Smooth muscle cell (in vitro differentiated cells): ENCODE data around the gene PIWIL4. TPM values are rescaled to one million over a fixed set of nuclear protein-coding genes. Genes with fewer than 3 reads are reported as not detected.

Source experiments
- DNase-seq: peaks from one replicate; lab custom pipeline; 2025; ENCODE audit not compliant: unreplicated experiment; lab: John Stamatoyannopoulos, UW
- H2AFZ ChIP-seq: fragments of 200-600 bp; sonication (generic); 2 replicates; pipeline ENCODE4 v1.6.0; 2016; ENCODE audit warnings: antibody characterized with exemption, low read depth, mild to moderate bottlenecking
- H3F3A ChIP-seq: fragments of 200-600 bp; sonication (generic); 2 replicates; pipeline ENCODE4 v1.6.0; 2017; ENCODE audit warnings: antibody characterized with exemption, low read depth
- H3K27ac ChIP-seq: fragments of 200-600 bp; sonication (generic); 2 replicates; pipeline ENCODE4 v1.5.1; 2016; ENCODE audit warnings: low read depth, mild to moderate bottlenecking
- H3K27me3 ChIP-seq: fragments of 200-600 bp; sonication (generic); 2 replicates; pipeline ENCODE4 v1.6.1; 2016; ENCODE audit warnings: low read depth, mild to moderate bottlenecking
- H3K36me3 ChIP-seq: fragments of 200-600 bp; sonication (generic); 2 replicates; pipeline ENCODE4 v1.5.1; 2016; ENCODE audit warnings: low read depth
- H3K4me1 ChIP-seq: fragments of 200-600 bp; sonication (generic); 2 replicates; pipeline ENCODE4 v1.5.1; 2016; ENCODE audit warnings: low read depth
- H3K4me2 ChIP-seq: fragments of 200-600 bp; sonication (generic); 2 replicates; pipeline ENCODE4 v1.6.0; 2016; ENCODE audit warnings: mild to moderate bottlenecking
- H3K4me3 ChIP-seq: fragments of 200-600 bp; sonication (generic); 2 replicates; pipeline ENCODE4 v1.5.1; 2016; ENCODE audit warnings: mild to moderate bottlenecking
- H3K79me2 ChIP-seq: fragments of 200-600 bp; sonication (generic); 2 replicates; pipeline ENCODE4 v1.6.0; 2016; ENCODE audit warnings: low read depth, mild to moderate bottlenecking
- H3K9ac ChIP-seq: fragments of 200-600 bp; sonication (generic); 2 replicates; pipeline ENCODE4 v1.6.0; 2016; ENCODE audit warnings: low read depth
- H3K9me3 ChIP-seq: fragments of 200-600 bp; sonication (generic); replicated peaks from 2 replicates; pipeline ENCODE4 v1.5.1; 2016; ENCODE audit warnings: low read depth
- H4K20me1 ChIP-seq: fragments of 200-600 bp; sonication (generic); 2 replicates; pipeline ENCODE4 v1.6.0; 2016; ENCODE audit warnings: low read depth
- WGBS: methylation state at CpG from one replicate; pipeline ENCODE4 v1.1.7; 2016; ENCODE audit warnings: low lambda C conversion rate; 5-methylcytosine and 5-hydroxymethylcytosine counted together
- polyA plus RNA-seq: library from polyadenylated mRNA; unstranded; fragments of >200 nt; fragmentation: Nextera tagmentation; extraction: Ambion mirVana; gene quantifications from 2 replicates; pipeline ENCODE4 v1.2.1, GENCODE V29; 2016
- total RNA-seq: library from RNA; depleted of rRNA; stranded (reverse); fragments of >200 nt; gene quantifications from 2 replicates; pipeline ENCODE4 v1.2.3, GENCODE V29; 2014
- TF ChIP-seq, protein P1 (sequence below): fragments of 200-600 bp; sonication (generic); IDR thresholded peaks from 2 replicates; pipeline ENCODE4 v1.5.1; 2017; ENCODE audit warnings: borderline replicate concordance, mild to moderate bottlenecking, antibody characterized with exemption; ENCODE audit not compliant: insufficient read depth, poor library complexity, severe bottlenecking

The PIWIL4 gene
- total and polyA plus RNA-seq, 2 experiments from 2014 or later = 0.88 to 3.1 TPM

DNA sequence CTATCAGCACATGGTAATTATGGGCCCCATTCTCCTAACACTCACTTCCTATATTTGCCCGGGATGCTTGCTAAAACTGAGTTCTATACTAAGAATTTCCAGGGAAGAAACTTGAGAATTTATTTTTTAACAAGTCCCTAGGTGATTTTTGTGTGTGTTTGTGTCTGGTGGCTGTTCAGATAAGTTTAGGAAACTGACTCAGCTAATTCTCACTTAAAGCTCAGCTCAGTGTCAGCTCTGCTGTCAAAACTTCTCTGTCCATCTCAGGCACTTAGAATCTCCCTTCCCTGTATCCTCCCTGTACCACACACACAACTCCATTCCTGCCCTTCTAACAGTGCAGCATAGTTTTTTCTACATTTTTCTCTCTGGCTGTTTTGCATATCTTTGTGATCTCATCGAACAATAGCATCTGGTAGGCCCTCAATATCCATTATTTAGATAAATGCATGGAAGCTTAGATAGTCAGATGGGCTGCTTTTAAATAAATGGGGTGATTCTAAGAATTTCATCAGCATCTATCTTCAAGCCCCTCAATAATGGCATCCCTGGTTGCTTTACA lies 69.3 kb downstream of the PIWIL4 start:
- DNase-seq = no peak
- Histone ChIP-seq H3K4me3 (no peak overlapping the region), H3K4me1 (no peaks in the 10 kb centered on the region), H3K27ac (no peak overlapping the region), H3K9me3 (no peaks in the 10 kb centered on the region), H3K36me3 (no peaks in the 10 kb centered on the region), H3K79me2 (no peaks in the 10 kb centered on the region), H3K9ac (no peak overlapping the region), H3K27me3 (no peaks in the 10 kb centered on the region), H3K4me2 (no peak overlapping the region), H4K20me1 (no peaks in the 10 kb centered on the region), H3F3A (peaks cover 11% of the 10 kb centered on the region), H2AFZ (no peak overlapping the region)
- WGBS = 75% methylated on average over 2 of the region's 2 CpGs
- TF ChIP-seq, protein P1, sequence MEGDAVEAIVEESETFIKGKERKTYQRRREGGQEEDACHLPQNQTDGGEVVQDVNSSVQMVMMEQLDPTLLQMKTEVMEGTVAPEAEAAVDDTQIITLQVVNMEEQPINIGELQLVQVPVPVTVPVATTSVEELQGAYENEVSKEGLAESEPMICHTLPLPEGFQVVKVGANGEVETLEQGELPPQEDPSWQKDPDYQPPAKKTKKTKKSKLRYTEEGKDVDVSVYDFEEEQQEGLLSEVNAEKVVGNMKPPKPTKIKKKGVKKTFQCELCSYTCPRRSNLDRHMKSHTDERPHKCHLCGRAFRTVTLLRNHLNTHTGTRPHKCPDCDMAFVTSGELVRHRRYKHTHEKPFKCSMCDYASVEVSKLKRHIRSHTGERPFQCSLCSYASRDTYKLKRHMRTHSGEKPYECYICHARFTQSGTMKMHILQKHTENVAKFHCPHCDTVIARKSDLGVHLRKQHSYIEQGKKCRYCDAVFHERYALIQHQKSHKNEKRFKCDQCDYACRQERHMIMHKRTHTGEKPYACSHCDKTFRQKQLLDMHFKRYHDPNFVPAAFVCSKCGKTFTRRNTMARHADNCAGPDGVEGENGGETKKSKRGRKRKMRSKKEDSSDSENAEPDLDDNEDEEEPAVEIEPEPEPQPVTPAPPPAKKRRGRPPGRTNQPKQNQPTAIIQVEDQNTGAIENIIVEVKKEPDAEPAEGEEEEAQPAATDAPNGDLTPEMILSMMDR = no peak

GRCh38 chr11:94638301-94638901 lies 71.2 kb downstream of the PIWIL4 start:
- H3K36me3 ChIP-seq = no peaks in the 10 kb centered on the region
- H4K20me1 ChIP-seq = no peaks in the 10 kb centered on the region
- no peaks in the 10 kb centered on the region for H3K9me3 ChIP-seq
- H3K27me3 ChIP-seq = no peaks in the 10 kb centered on the region
- no peaks in the 10 kb centered on the region for H3K4me1 ChIP-seq
- peak overlapping the region; percentile 6 for H2AFZ ChIP-seq
- peak overlapping the region; percentile 77 for H3K4me2 ChIP-seq
- H3K4me3 ChIP-seq = peak overlapping the region; percentile 17
- no peak overlapping the region for H3K9ac ChIP-seq
- TF ChIP-seq, protein P1 = no peak
- 12% methylated on average over 4 of the region's 4 CpGs for WGBS
- H3K27ac ChIP-seq = peak overlapping the region; percentile 76
- no peaks in the 10 kb centered on the region for H3K79me2 ChIP-seq
- DNase-seq = no peak
- peaks cover 11% of the 10 kb centered on the region for H3F3A ChIP-seq

GRCh38 chr11:94638902-94639373 lies 71.8 kb downstream of the PIWIL4 start:
- H3K9ac ChIP-seq = no peak overlapping the region
- WGBS = 43% methylated on average over 4 of the region's 4 CpGs
- H3K36me3 ChIP-seq = no peaks in the 10 kb centered on the region
- no peaks in the 10 kb centered on the region for H3K4me1 ChIP-seq
- H3K4me3 ChIP-seq = peak overlapping the region; percentile 17
- peak overlapping the region; percentile 76 for H3K27ac ChIP-seq
- peak overlapping the region; percentile 77 for H3K4me2 ChIP-seq
- H2AFZ ChIP-seq = peak overlapping the region; percentile 6
- no peak for DNase-seq
- H4K20me1 ChIP-seq = no peaks in the 10 kb centered on the region
- no peaks in the 10 kb centered on the region for H3K79me2 ChIP-seq
- no peaks in the 10 kb centered on the region for H3K27me3 ChIP-seq
- TF ChIP-seq, protein P1 = no peak
- no peaks in the 10 kb centered on the region for H3K9me3 ChIP-seq
- H3F3A ChIP-seq = peaks cover 11% of the 10 kb centered on the region
